Stomach (tissue), 9 donors: ENCODE data around the gene NTMT2. TPM values are rescaled to one million over a fixed set of nuclear protein-coding genes. Genes with fewer than 3 reads are reported as not detected.

Experiments
- DNase-seq, 2 donors: peaks; one replicate each; pipeline versions ENCODE4 v3.0.0 to v3.0.0-alpha.2; 2013 to 2019
- H3K27ac ChIP-seq, 5 donors: fragments of 200-600 bp in 4 of 5; sonication (generic) in 4 of 5; one replicate each; pipeline ENCODE4 v1.5.1; 2013 to 2019; ENCODE audit warnings: mild to moderate bottlenecking in 1 of 5, moderate library complexity in 1 of 5
- H3K27me3 ChIP-seq, 3 donors: fragments of 200-600 bp; sonication (generic); one replicate each; pipeline ENCODE4 v1.5.1; 2017 to 2019; ENCODE audit warnings: mixed run types in 1 of 3
- H3K36me3 ChIP-seq, 4 donors: fragments of 200-600 bp; sonication (generic); 1 replicate in 3 of 4; 2 replicates in 1 of 4; pipeline ENCODE4 v1.5.1; 2016 to 2019
- H3K4me1 ChIP-seq, 4 donors: fragments of 200-600 bp; sonication (generic); one replicate each; pipeline ENCODE4 v1.5.1; 2016 to 2019
- H3K4me3 ChIP-seq, 4 donors: fragments of 200-600 bp; sonication (generic) in 3 of 4; one replicate each; pipeline ENCODE4 v1.5.1; 2016 to 2019; ENCODE audit warnings: mild to moderate bottlenecking in 1 of 4
- H3K9me3 ChIP-seq, 4 donors: fragments of 200-600 bp; sonication (generic); one replicate each; pipeline ENCODE4 v1.5.1; 2016 to 2019
- EP300 ChIP-seq: sonication (generic); formaldehyde crosslinking; IDR thresholded peaks from one replicate; pipeline ENCODE4 v1.6.1; 2017; ENCODE audit warnings: antibody characterized with exemption
- POLR2A ChIP-seq, 4 donors: fragments of 450-650 bp; IDR thresholded peaks; one replicate each; pipeline ENCODE4 v1.6.1; 2016; ENCODE audit warnings: antibody characterized with exemption in 4 of 4, control low read depth in 2 of 4, mild to moderate bottlenecking in 1 of 4, moderate library complexity in 1 of 4
- POLR2AphosphoS5 ChIP-seq, 3 donors: sonication (generic); formaldehyde crosslinking; IDR thresholded peaks; one replicate each; pipeline ENCODE4 v1.6.1; 2016; ENCODE audit warnings: antibody characterized with exemption in 3 of 3
- WGBS, 5 donors: extraction: QIAGEN DNeasy Blood & Tissue Kit in 3 of 5; methylation state at CpG; one replicate each; pipeline versions ENCODE4 v1.1.5 to v1.1.7; 2013 to 2018; 5-methylcytosine and 5-hydroxymethylcytosine counted together
- intact Hi-C: fragments of 100-400 bp; cut with DNase I; formaldehyde crosslinking; loops from one replicate; pipeline ENCODE4 v1.15.1; 2023; ENCODE audit warnings: low total_unique reads
- polyA plus RNA-seq, 3 donors: library from polyadenylated mRNA; stranded (reverse); fragments of 200-250 nt; gene quantifications; one replicate each; pipeline ENCODE4 v1.2.3, GENCODE V29; 2013
- total RNA-seq, 5 donors: library from RNA; depleted of rRNA; stranded (reverse); fragments of >200 nt; gene quantifications; one replicate each; pipeline versions ENCODE4 v1.1.0 to v1.2.3, GENCODE V29; 2014 to 2016
- TF ChIP-seq, protein P1 (sequence below), 7 experiments: fragments of 450-650 bp in 4 of 7; fragments of 200-600 bp in 3 of 7; sonication (generic) in 3 of 7; IDR thresholded peaks; one replicate each; pipeline ENCODE4 v1.5.1; 2016 to 2019; ENCODE audit warnings: antibody characterized with exemption in 7 of 7, control low read depth in 2 of 7, mild to moderate bottlenecking in 1 of 7
- donor health status: healthy with polysubstance abuse.
- donor health status: Bipolar disorder and iron deficiency.
- donor health status: healthy.

The NTMT2 gene
- total and polyA plus RNA-seq, 8 donors = not detected

GRCh38 chr1:170140371-170140770, 5.4 kb upstream of the NTMT2 start:
- H3K4me3 ChIP-seq = no peak overlapping the region
- intact Hi-C loops = no loop called here
- H3K9me3 ChIP-seq = peaks cover 0 to 11% (median 3%) of the 10 kb centered on the region in 4 donors
- no peaks in the 10 kb centered on the region for H3K4me1 ChIP-seq
- DNase-seq = no peak
- 57 to 76% (median 68%) methylated on average over 2 of the region's 2 CpGs for WGBS, 5 donors
- no peaks in the 10 kb centered on the region for H3K27me3 ChIP-seq
- H3K27ac ChIP-seq = no peak overlapping the region
- no peaks in the 10 kb centered on the region for H3K36me3 ChIP-seq
- TF ChIP-seq EP300 (no peak), POLR2AphosphoS5 (IDR thresholded peaks at IDR 0.05) (no peak), POLR2A (IDR thresholded peaks at IDR 0.05) (no peak)
- TF ChIP-seq, protein P1, sequence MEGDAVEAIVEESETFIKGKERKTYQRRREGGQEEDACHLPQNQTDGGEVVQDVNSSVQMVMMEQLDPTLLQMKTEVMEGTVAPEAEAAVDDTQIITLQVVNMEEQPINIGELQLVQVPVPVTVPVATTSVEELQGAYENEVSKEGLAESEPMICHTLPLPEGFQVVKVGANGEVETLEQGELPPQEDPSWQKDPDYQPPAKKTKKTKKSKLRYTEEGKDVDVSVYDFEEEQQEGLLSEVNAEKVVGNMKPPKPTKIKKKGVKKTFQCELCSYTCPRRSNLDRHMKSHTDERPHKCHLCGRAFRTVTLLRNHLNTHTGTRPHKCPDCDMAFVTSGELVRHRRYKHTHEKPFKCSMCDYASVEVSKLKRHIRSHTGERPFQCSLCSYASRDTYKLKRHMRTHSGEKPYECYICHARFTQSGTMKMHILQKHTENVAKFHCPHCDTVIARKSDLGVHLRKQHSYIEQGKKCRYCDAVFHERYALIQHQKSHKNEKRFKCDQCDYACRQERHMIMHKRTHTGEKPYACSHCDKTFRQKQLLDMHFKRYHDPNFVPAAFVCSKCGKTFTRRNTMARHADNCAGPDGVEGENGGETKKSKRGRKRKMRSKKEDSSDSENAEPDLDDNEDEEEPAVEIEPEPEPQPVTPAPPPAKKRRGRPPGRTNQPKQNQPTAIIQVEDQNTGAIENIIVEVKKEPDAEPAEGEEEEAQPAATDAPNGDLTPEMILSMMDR (IDR thresholded peaks at IDR 0.05) = no peak

DNA sequence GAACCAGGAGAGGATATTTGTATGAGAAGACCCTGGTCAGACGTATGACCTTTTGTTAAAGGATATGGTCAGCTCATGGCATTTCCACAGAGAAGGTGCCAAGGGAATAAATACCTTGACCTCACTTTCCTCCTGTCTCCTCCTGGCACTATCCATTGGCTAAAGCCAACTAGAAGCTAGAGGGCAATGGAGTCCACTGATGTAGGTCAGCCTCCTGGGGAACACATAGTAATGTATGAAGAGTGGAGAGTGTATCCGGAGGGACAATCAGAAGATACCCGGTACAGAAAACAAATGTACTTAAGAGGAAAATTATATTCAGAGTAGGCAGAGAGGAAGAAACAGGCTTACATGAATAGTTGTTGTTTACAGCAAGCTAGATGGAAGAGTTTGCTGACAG, 698 bp upstream of the NTMT2 start:
- TF ChIP-seq, protein P1 (IDR thresholded peaks at IDR 0.05) = no peak
- no peak for TF ChIP-seq POLR2AphosphoS5 (IDR thresholded peaks at IDR 0.05)
- no peak for TF ChIP-seq POLR2A (IDR thresholded peaks at IDR 0.05)
- no peak for TF ChIP-seq EP300
- H3K36me3 ChIP-seq = no peaks in the 10 kb centered on the region
- H3K4me1 ChIP-seq = no peaks in the 10 kb centered on the region
- DNase-seq = no peak
- no peak overlapping the region for H3K4me3 ChIP-seq
- no peak overlapping the region for H3K27ac ChIP-seq
- H3K27me3 ChIP-seq = no peaks in the 10 kb centered on the region
- WGBS, 5 donors = 86 to 89% (median 88%) methylated on average over 3 of the region's 3 CpGs
- intact Hi-C loops = no loop called here
- peaks cover 0 to 11% (median 6%) of the 10 kb centered on the region in 4 donors for H3K9me3 ChIP-seq

GRCh38 chr1:170146720-170147263, 1.0 kb downstream of the NTMT2 start:
- no peaks in the 10 kb centered on the region for H3K4me1 ChIP-seq
- no peak overlapping the region for H3K27ac ChIP-seq
- WGBS, 5 donors = 23 to 31% (median 30%) methylated on average over 4 of the region's 4 CpGs
- peak in 1 of 2 donors; percentile 15 for DNase-seq
- H3K36me3 ChIP-seq = no peaks in the 10 kb centered on the region
- intact Hi-C loops = no loop called here
- no peak for TF ChIP-seq POLR2AphosphoS5 (IDR thresholded peaks at IDR 0.05)
- no peak for TF ChIP-seq EP300
- TF ChIP-seq, protein P1 (IDR thresholded peaks at IDR 0.05) = no peak
- TF ChIP-seq POLR2A (IDR thresholded peaks at IDR 0.05) = no peak
- H3K9me3 ChIP-seq = peaks cover 0 to 11% (median 6%) of the 10 kb centered on the region in 4 donors
- no peaks in the 10 kb centered on the region for H3K27me3 ChIP-seq
- H3K4me3 ChIP-seq = no peak overlapping the region

GRCh38 chr1:170149241-170149640, 3.5 kb downstream of the NTMT2 start:
- intact Hi-C loops = no loop called here
- Histone ChIP-seq H3K9me3 (peaks cover 5 to 27% (median 13%) of the 10 kb centered on the region in 4 donors), H3K36me3 (no peaks in the 10 kb centered on the region), H3K4me1 (no peaks in the 10 kb centered on the region), H3K4me3 (no peak overlapping the region), H3K27ac (no peak overlapping the region), H3K27me3 (no peaks in the 10 kb centered on the region)
- no peak for DNase-seq
- TF ChIP-seq POLR2A (IDR thresholded peaks at IDR 0.05) (no peak), POLR2AphosphoS5 (IDR thresholded peaks at IDR 0.05) (no peak), EP300 (no peak)
- TF ChIP-seq, protein P1 (IDR thresholded peaks at IDR 0.05) = no peak
- 44 to 78% (median 72%) methylated on average over 3 of the region's 3 CpGs for WGBS, 5 donors
